H54 (cell line): Measurements from ENCODE around the gene TMCO4.

Experiments
- DNase-seq: peaks from one replicate; pipeline ENCODE4 v3.0.0; 2011; ENCODE audit warnings: low spot score, mixed read lengths; ENCODE audit not compliant: insufficient read length
- FAIRE-seq: peaks from 3 replicates; lab custom pipeline; 2011; peaks lifted over from hg19 to GRCh38; lab: Jason Lieb, UNC
- POLR2A ChIP-seq: IDR thresholded peaks from 2 replicates; pipeline ENCODE4 v1.6.1; 2011; ENCODE audit warnings: low read depth, mild to moderate bottlenecking, low read length

TMCO4 gene

DNA sequence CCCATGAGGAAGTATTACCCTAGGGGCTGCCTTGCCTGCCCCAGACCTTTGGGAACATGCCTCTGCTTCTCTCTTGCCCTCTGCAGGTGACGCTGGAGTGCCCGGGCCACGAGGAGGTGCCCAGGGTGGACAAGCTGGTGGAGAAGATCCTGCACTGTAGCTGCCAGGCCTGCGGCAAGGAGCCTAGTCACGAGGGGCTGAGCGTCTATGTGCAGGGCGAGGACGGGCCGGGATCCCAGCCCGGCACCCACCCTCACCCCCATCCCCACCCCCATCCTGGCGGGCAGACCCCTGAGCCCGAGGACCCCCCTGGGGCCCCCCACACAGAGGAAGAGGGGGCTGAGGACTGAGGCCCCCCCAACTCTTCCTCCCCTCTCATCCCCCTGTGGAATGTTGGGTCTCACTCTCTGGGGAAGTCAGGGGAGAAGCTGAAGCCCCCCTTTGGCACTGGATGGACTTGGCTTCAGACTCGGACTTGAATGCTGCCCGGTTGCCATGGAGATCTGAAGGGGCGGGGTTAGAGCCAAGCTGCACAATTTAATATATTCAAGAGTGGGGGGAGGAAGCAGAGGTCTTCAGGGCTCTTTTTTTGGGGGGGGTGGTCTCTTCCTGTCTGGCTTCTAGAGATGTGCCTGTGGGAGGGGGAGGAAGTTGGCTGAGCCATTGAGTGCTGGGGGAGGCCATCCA, 142.8 kb downstream of the TMCO4 start:
- FAIRE-seq (no peak), DNase-seq (no peak)
- TF ChIP-seq POLR2A = no peak

DNA sequence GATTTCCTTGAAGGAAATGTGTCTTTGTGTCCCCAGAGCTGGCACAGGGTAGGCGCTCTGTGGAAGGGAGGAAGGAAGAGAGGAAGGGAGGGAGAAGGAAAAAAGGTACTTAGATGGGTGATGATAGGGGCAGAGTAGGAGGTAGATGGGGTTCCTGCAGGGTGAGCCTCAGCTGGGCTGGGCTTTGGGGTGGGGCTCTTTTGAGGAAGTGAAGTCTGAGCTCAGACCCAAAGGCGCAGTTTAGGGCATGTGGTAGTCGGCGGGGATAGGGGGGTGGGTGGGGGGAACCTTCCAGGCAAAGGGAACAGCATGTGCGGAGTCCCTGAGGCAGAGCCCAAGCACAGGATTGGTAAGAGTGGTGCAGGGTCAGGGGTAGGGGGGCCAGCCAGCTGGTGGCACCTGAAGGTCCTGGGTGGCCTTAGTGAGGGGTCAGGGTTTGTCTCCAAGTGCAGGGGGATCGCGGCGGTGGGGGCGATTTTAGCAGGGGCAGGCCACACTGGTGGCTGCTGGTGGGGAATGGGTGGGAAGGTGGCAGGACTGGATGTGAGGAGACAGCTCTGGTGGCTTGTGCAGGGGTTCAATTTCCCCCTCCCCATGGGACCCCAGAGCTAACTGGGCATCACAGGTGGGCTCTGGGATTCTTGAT, 143.5 kb downstream of the TMCO4 start:
- DNase-seq (no peak), FAIRE-seq (no peak)
- TF ChIP-seq POLR2A = no peak

DNA sequence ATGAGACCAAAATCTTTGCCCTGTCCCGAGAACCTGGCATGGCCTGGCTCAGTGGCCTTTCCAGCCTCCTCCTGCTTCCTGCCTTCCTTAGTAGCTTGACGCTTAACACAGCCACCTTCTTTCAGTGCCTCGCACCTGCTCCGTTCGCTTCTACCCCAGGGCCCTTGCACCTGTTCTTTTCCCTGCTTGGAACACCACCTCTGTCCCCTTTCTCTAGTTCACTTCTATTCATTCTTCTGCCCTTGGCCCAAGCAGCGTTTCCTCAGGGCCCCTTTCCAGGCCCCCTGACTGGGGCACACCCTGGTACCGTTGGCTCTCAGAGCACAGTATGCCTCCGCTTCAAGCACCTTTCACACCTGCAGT, 144.0 kb downstream of the TMCO4 start:
- DNase-seq (no peak), FAIRE-seq (no peak)
- TF ChIP-seq POLR2A = no peak

DNA sequence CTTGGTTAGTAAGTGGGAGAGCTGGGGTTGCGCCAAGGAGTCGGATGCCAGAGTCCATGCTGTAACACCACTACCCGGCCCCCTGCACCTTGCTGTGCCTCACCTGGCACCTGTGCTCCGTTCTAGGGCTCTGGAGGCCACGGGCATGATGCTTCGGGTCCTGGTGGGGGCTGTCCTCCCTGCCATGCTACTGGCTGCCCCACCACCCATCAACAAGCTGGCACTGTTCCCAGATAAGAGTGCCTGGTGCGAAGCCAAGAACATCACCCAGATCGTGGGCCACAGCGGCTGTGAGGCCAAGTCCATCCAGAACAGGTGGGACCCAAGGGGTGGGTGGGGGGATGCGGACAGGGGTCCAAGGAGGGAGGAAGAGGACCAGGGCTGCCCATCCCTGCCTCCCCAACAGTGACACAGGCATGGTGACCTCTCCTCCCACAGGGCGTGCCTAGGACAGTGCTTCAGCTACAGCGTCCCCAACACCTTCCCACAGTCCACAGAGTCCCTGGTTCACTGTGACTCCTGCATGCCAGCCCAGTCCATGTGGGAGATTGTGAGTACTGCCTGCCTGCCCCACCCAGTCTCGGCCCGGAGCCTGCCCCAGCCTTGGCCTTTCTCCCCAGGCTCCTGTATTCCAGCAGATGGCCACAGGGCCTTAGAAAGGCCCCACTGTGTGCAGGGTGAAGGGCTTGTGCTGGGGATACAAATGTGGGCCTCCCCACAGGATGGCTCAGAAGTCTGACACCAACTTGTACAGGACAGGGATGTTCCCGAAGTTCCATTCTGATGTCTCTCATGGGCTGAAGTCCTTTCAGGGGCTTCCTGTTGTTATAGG, 144.6 kb downstream of the TMCO4 start:
- DNase-seq (no peak), FAIRE-seq (no peak)
- TF ChIP-seq POLR2A = no peak

DNA sequence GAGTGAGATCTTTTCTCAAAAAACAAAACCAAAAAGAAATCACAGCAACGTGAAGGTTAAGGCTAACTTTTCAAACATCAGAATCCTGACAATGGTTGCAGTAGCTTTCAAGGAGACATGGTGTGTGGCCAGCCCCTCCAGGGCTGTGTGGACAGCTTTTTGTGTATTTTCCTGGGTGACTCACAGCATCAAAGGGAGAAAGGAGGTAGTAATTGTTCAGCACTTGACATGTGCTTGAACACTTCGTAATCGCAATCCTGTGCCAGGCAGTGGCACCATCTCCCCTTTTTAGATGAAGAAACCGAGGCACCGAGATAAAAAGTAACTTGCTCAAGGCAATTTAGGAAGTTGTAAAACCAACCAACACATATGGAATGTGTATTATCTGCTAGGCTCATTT, 145.3 kb downstream of the TMCO4 start:
- DNase-seq = no peak
- FAIRE-seq = no peak
- no peak for TF ChIP-seq POLR2A

DNA sequence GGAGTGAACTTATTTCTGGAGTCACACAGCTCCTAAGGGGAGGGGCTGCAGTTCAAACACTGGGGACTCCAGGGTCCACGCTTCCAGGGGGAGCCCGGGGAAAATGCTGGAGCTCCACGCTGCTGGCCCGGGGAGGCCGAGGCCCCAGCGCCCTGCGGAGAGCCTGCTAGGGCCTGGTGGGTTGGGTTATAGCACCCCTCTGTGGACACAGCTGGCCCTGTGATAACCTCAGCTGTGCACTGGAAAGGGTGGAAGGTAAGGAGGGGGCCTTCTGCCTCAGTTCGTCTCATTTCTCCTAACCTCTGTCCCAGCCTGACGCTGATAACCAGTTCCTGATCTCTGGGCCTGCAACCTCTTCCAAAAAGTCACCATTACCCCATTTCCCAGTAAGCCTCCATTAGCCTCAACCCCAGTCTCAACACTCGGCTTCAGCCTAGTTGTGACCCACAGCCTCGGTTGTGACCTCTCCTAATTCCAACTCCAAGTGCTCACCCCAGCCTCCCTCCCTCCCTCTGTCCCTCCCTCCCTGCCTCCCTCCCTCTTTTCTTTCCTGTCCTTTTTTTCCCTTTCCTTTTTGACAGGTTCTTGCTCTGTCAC, 148.5 kb downstream of the TMCO4 start:
- FAIRE-seq = no peak
- peak; percentile 55 for DNase-seq

DNA sequence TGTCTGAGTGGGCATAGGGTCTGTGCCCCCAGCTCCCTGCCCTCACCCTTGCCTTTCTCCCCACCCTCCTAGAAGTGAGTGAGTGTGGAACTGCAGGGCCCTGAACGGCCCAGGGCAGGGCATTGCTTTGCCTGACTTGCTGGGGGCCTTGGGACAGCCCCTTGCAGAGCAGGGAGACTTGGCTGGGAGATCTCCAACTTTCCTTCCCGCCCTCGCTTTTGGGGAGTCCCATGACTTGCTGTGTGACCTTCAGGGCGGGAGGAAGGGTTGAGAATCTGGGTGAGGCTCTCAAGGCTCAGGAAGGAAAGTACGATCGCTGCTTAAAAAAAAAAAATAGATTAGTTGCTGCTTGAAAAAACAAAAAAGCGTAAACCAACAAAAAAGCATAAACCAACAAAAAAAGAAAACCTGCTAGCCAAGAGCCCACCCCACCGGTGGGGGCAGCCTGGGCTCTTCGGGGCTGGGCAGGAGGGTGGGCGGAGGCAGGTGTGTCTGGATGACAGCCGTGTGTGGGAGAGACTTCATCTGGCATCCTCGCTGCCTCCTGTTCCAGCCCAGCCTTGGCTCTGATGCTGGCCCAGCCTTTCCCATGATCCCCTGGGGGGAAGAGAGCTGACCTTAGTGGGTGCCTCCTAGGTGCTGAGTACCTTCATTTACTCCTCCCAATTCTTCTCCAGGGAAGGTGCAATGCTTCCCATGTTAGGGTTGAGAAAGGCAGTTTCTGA, 149.1 kb downstream of the TMCO4 start:
- DNase-seq (no peak), FAIRE-seq (no peak)
- no peak for TF ChIP-seq POLR2A

More for the DNA sequence above, 148.5 kb downstream of the TMCO4 start:
- TF ChIP-seq POLR2A = no peak

DNA sequence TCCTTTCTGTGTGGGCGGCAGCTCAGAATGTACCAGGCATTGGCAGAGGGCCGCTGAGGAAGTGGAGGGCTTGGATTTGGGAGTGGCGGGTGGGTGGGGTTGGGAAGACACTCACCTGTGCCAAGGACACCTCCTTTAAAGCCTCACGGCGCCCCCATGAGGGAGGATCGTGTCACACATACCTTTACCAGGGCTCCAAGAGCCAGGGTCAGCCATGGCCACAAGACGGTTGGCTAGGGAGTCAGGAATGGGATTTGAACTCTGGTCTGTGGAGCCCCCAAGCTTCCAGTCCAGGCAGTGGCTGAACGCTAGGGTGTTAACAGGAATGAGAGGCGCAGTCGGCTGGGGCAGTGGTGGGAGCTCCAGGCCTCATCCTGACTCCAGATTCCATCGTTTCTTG, 151.0 kb downstream of the TMCO4 start:
- no peak for TF ChIP-seq POLR2A
- DNase-seq (no peak), FAIRE-seq (no peak)

DNA sequence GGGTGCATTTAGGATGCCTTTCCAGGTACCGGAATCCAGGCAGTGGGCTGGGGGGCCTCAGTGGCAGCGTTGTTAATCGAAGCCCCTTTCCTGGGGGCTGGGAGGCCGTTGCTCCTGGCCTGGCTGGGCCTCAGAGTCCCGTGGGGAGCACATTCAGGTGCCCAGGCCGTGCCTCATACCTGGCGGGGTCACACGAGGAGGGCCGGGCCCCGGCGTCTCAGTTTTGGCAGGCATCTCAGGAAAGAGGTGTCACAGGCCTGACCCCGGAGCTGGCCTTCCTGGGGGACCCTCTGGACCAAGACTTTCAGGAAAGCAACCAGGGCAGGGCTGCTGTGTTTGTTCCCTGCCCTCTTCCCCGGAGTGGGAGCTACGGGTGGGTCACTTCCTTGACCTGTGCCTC, 151.5 kb downstream of the TMCO4 start:
- FAIRE-seq (no peak), DNase-seq (no peak)
- no peak for TF ChIP-seq POLR2A

DNA sequence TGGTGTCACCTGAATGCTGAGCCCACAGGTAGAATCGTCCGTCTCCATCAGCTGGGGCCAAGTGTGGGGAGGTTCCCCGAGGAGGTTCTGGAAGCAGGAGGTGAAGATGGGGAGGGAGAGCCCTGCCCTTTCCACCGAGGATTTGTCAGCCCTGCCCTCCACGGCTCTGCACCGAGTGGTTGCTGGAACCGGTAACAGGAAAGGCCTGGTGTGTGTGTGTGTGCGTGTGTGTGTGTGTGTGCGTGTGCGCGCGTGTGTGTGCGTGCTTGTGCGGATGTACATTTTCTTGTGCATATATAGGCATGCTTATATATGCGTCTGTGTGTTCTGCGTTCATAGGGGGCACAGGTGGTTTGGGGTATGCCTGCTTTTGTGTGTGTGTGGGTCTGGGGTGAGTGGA, 152.1 kb downstream of the TMCO4 start:
- no peak for TF ChIP-seq POLR2A
- FAIRE-seq (no peak), DNase-seq (no peak)

DNA sequence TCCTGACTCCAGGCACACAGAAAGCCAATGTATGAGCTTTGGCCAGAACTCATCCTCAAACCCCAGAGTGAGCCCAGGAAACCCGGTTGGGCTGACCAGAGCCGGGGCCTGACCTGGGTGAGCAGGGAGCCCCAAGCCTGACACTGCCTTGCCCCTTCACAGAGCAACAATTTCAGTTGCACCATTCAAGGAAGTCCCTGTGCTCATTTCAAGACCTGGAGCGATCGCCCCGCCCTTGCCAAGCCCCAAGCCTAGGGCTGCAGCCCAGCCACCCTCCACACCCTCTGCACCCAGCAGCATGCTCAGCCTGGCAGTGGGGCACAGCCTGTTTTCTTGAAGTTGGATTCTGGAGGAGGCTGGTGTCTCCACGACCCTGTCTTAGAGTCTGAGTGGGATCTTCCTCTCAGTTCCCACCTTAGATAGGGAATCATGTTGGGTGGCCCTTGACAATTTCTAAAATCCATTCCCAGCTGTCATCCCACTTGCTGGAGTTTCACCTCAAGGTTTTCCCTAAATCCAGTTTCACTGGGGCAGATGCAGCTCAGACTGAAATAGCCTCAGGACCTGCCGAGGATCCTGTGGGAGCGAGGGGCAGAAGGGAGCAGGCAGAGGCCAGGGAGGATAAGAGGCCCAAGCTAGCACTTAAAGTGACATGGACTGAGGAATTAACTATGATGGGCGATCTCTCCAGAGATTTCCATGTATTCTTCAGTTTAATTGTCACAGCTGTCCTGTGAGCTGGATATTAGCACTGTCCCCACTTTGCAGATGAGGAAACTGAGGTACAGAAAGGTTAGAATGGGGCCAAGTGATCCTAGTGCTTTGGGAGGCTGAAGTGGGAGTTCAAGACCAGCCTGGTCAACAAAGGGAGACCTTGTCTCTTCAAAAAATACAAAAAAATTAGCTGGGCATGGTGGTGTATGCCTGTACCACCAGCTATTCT, 153.1 kb downstream of the TMCO4 start:
- DNase-seq = no peak
- no peak for FAIRE-seq
- no peak for TF ChIP-seq POLR2A
